ENCODE results near the gene GPR85.
"Not testable (repeated sequence)": the region's sequence is repeated elsewhere in the genome, so short reads cannot be mapped to it uniquely, and the experiment has no call there.

GPR85 gene

DNA sequence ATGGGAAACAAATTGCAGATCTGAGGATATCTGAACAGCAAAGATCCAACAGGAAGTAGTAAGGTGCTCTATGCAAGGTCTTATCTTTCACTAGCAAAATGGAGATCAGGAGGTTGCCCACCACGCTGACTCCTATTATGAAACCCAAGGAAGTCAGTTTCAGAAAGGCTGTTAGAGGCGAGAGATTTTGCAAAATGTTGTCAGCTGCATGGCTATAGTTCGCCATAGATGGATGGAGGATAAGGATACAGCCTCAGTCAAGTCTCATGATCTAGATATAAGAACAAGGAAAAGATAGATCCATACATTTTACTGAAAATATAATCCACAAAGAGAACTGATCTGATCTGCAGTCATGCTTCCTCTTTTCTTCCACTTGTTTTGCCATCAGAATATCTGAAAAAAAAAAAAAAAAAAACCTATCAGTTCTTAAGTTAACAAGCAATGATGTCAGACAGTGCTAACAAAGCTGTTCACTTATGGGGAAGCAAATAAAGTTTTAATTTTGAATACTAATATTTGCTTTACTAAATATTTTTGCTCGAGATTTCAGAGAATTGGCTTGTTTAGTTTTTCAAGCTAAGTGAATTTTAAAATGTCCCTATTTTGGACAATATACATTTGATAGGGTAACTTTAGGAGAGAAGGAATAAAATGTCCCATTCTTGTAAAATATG lies 2.0 kb downstream of the GPR85 start:
- no peak for DNase-seq (ENCODE audit: low read depth)

GRCh38 chr7:113083816-113084495 lies 2.7 kb downstream of the GPR85 start:
- DNase-seq (ENCODE audit: low read depth) = no peak

- no peak for DNase-seq (ENCODE audit: low read depth)
Measured at GRCh38 chr7:113083132-113083815, 3.4 kb downstream of the GPR85 start.

DNA sequence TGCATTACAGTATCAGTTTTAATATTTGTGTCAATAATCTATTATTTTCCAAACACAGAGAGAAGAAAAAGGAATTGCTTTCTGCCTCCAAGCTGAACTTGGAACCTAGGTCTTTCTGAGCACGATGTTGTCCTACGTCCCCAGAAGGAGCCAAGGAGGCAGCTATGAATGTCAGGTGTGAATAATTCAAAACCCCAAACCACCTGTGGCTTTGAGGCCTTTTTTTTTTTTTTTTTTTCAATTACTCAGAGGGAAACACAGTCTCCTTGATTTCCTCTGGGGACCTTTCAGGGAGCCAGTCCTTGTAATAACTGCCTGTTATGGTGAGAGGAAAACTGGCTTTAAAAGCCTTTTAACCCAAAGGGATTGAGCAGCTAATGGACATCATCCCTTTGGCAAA lies 8.3 kb downstream of the GPR85 start:
- no peak for DNase-seq (ENCODE audit: low read depth)

DNA sequence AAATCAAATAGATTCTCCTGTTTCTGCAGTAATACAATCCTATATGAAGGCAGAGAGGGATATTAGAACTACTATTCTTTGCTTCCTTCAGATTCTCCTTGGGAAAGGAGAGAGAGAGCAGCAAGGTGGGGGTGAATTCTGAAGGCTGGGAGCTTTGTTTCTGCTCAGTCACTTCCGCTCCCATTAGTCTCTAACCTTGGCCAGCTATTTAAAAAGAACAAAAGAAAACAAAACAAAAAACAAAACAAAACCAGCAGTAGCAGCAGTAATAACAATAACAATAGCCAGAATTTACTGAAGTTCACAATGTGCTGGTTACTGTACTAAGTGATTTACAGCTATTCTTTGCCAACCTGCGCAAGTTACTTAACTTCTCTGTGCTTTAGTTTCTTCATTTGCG lies 9.9 kb downstream of the GPR85 start:
- no peak for DNase-seq (ENCODE audit: low read depth)

DNA sequence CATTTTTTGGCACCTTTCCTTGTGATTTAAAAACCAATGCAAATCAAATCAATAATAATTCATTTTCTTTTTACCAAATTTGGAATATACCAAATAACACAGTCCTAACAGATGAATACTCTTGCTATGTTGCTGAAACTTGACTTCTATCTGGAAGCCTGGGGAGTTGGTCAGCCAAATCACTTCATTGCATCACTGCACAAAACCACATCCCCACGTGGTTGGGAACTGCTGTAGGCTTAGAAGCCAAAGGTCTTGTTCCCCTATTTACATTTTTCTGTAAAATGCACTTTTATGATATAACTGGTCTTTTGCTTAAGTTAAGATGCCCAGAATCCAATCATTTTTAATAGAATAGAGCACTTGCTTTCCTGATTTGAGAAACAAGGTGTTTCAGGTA lies 15.2 kb downstream of the GPR85 start:
- DNase-seq (ENCODE audit: low read depth) = no peak

DNA sequence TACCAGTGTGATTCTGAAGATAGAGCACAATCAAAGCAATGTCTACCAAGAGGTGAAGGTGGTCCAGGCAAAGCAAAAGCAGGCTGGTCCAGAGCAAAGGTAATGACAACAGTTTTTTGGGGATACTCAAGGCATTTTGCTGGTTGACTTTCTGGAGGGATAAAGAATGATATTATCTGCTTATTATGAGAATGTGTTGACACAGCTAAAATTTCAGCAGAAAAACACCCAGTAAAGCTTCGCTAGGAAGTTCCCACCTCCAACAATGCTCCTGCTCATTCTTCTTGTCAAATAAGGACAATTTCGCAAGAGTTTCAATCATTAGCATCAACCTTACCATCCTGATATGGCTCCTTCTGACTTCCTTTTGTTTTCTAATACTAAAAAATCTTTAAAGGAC lies 24.1 kb downstream of the GPR85 start:
- no peak for DNase-seq (ENCODE audit: low read depth)

GRCh38 chr7:113060100-113060499 lies 26.5 kb downstream of the GPR85 start:
- DNase-seq (ENCODE audit: low read depth) = no peak

- no peak for DNase-seq (ENCODE audit: low read depth)
Measured at GRCh38 chr7:113054938-113055337, 31.7 kb downstream of the GPR85 start.

GRCh38 chr7:113054272-113054671 lies 32.4 kb downstream of the GPR85 start:
- DNase-seq (ENCODE audit: low read depth) = not testable (repeated sequence)

- not testable (repeated sequence) for DNase-seq (ENCODE audit: low read depth)
Measured at GRCh38 chr7:113049221-113049620, 37.4 kb downstream of the GPR85 start.

DNA sequence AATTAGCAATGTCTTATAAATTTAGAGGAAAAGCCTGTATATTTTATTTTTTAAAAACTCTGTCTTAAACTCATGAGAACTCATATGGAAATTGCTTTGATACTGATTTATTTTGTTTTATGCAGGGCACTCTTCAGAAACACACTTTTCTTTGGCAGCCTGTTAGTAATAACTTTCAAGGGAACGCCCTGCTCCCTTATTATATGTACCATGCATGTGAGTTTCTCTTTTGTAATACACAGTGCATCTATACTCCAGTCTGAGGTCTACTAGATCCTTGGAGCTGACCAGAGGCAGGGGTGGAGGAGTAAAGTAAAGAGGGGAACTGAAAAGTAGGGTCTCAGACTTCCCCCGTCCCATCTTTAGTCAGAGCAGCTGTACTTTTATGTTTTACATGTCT lies 40.2 kb downstream of the GPR85 start:
- DNase-seq (ENCODE audit: low read depth) = no peak

DNA sequence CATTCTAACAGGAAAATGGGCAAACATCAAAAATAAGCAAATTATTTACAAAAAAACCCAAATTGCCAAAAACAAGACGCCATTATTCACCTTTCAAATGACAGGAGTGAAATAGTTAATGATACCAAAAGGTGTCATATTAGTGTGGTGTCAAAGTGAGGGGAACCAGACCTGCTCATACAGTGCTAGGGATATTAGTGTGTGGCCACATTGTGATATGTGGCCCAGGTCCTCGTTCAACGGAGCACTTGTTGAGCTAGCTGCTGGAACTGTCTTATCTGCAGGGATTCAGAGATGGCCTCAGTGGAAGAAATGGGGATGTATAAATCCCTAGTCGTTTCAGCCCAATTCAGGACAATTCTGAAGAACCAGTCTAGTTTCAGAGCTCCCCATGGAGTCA lies 41.2 kb downstream of the GPR85 start:
- no peak for DNase-seq (ENCODE audit: low read depth)

GRCh38 chr7:113044394-113044793 lies 42.2 kb downstream of the GPR85 start:
- DNase-seq (ENCODE audit: low read depth) = no peak

DNA sequence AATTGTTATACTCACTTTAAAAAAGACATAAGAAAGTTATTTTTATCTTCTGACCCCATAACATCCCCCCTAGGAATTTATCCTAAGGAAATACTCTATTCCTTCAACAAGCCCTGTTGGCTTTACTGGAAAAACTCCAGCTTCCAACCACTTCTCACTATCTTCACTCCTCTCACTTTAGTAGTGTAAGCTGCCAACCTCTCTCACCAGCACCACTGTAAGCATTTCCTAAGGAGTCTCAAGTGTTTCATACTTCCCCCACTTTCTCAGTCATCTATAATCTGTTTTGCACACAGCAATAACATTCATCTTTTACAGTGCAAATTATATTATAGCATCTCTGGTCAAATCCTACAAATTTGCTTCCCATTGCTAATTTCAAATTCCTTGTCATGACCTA lies 45.8 kb downstream of the GPR85 start:
- DNase-seq (ENCODE audit: low read depth) = no peak

- DNase-seq (ENCODE audit: low read depth) = no peak
Measured at GRCh38 chr7:113033959-113034358, 52.7 kb downstream of the GPR85 start.
